Mesenchymal stem cell (in vitro differentiated cells and primary cell): ENCODE measurements around the gene ASPHD2.

Experiments
- DNase-seq: peaks from one replicate; pipeline ENCODE4 v3.0.0-alpha.2; 2013
- H2AFZ ChIP-seq: one replicate; pipeline ENCODE4 v1.6.1; 2013; ENCODE audit warnings: low read depth, mild to moderate bottlenecking, control low read depth, inconsistent platforms, low read length, moderate library complexity
- H2AK5ac ChIP-seq: 2 replicates; pipeline ENCODE4 v1.6.1; 2013; ENCODE audit warnings: low read length, moderate library complexity, mild to moderate bottlenecking, inconsistent platforms; ENCODE audit not compliant: severe bottlenecking
- H2BK120ac ChIP-seq: one replicate; pipeline ENCODE4 v1.6.1; 2013; ENCODE audit warnings: low read depth, mild to moderate bottlenecking, inconsistent platforms, low read length, moderate library complexity
- H2BK12ac ChIP-seq, 2 experiments: one replicate each; pipeline ENCODE4 v1.6.1; 2013; ENCODE audit warnings: inconsistent platforms in 2 of 2, low read length in 2 of 2, mild to moderate bottlenecking in 2 of 2, moderate library complexity in 2 of 2, control low read depth in 1 of 2
- H2BK15ac ChIP-seq: one replicate; pipeline ENCODE4 v1.6.1; 2013; ENCODE audit warnings: mild to moderate bottlenecking, low read depth, inconsistent platforms; ENCODE audit not compliant: poor library complexity, severe bottlenecking
- H2BK5ac ChIP-seq: 2 replicates; pipeline ENCODE4 v1.6.1; 2013; ENCODE audit warnings: low read depth, mild to moderate bottlenecking, low read length, control low read depth, inconsistent platforms; ENCODE audit not compliant: poor library complexity, severe bottlenecking
- H3K14ac ChIP-seq, 2 experiments: one replicate each; pipeline ENCODE4 v1.6.1; 2013; ENCODE audit warnings: inconsistent platforms in 2 of 2, low read length in 2 of 2, control low read depth in 1 of 2, mild to moderate bottlenecking in 1 of 2, moderate library complexity in 1 of 2
- H3K18ac ChIP-seq, 2 experiments: one replicate each; pipeline ENCODE4 v1.6.1; 2013; ENCODE audit warnings: inconsistent platforms in 2 of 2, low read length in 2 of 2, control low read depth in 1 of 2, low read depth in 1 of 2, mild to moderate bottlenecking in 1 of 2
- H3K23ac ChIP-seq, 2 experiments: one replicate each; pipeline ENCODE4 v1.6.1; 2013; ENCODE audit warnings: inconsistent platforms in 2 of 2, low read length in 2 of 2, mild to moderate bottlenecking in 2 of 2, moderate library complexity in 2 of 2, control low read depth in 1 of 2
- H3K27ac ChIP-seq: 2 replicates; pipeline ENCODE4 v1.5.1; 2013; ENCODE audit warnings: mild to moderate bottlenecking, moderate library complexity, low read length, control low read depth, inconsistent platforms; ENCODE audit not compliant: poor library complexity, severe bottlenecking
- H3K27me3 ChIP-seq, 2 experiments: 2 replicates each; pipeline versions ENCODE4 v1.6.1 to v1.7.0; 2013; ENCODE audit warnings: low read length in 2 of 2, mild to moderate bottlenecking in 2 of 2, moderate library complexity in 2 of 2, control low read depth in 1 of 2, inconsistent platforms in 1 of 2; ENCODE audit not compliant: control insufficient read depth in 1 of 2, insufficient read depth in 1 of 2
- H3K36me3 ChIP-seq, 2 experiments: 2 replicates each; pipeline versions ENCODE4 v1.6.1 to v1.7.0; 2013; ENCODE audit warnings: low read length in 2 of 2, control low read depth in 1 of 2, inconsistent platforms in 1 of 2, low read depth in 1 of 2, mild to moderate bottlenecking in 1 of 2; ENCODE audit not compliant: insufficient read depth in 2 of 2, control insufficient read depth in 1 of 2
- H3K4ac ChIP-seq, 2 experiments: one replicate each; pipeline ENCODE4 v1.6.1; 2013; ENCODE audit warnings: inconsistent platforms in 2 of 2, low read length in 2 of 2, mild to moderate bottlenecking in 2 of 2, moderate library complexity in 2 of 2, control low read depth in 1 of 2, low read depth in 1 of 2
- H3K4me1 ChIP-seq: 2 replicates; pipeline ENCODE4 v1.6.1; 2013; ENCODE audit warnings: low read depth, low read length, control low read depth; ENCODE audit not compliant: control insufficient read depth, insufficient read depth
- H3K4me2 ChIP-seq: 2 replicates; pipeline ENCODE4 v1.6.1; 2013; ENCODE audit warnings: low read length, mild to moderate bottlenecking, inconsistent platforms; ENCODE audit not compliant: poor library complexity, severe bottlenecking
- H3K4me3 ChIP-seq, 2 experiments: 2 replicates each; pipeline versions ENCODE4 v1.5.1 to v1.7.0; 2013; ENCODE audit warnings: low read length in 2 of 2, mild to moderate bottlenecking in 2 of 2, control low read depth in 1 of 2, low read depth in 1 of 2; ENCODE audit not compliant: insufficient read depth in 1 of 2
- H3K79me1 ChIP-seq: replicated peaks from 2 replicates; pipeline ENCODE4 v1.6.1; 2013; ENCODE audit warnings: mild to moderate bottlenecking, control low read depth, low read length, inconsistent platforms; ENCODE audit not compliant: poor library complexity, severe bottlenecking
- H3K9ac ChIP-seq: 2 replicates; pipeline ENCODE4 v1.7.0; 2013; ENCODE audit warnings: mild to moderate bottlenecking, low read length, moderate library complexity
- H3K9me3 ChIP-seq: 2 replicates; pipeline ENCODE4 v1.7.0; 2013; ENCODE audit warnings: mild to moderate bottlenecking, low read length; ENCODE audit not compliant: control insufficient read depth
- H4K8ac ChIP-seq: one replicate; pipeline ENCODE4 v1.6.1; 2013; ENCODE audit warnings: inconsistent platforms, mild to moderate bottlenecking, low read length, moderate library complexity
- H4K91ac ChIP-seq: one replicate; pipeline ENCODE4 v1.6.1; 2013; ENCODE audit warnings: mild to moderate bottlenecking, low read length, inconsistent platforms
- WGBS: methylation state at CpG from one replicate; pipeline ENCODE4 v1.1.7; 2013; ENCODE audit warnings: mixed read lengths; 5-methylcytosine and 5-hydroxymethylcytosine counted together

The ASPHD2 gene

GRCh38 chr22:26476705-26477340 lies 47.8 kb downstream of the ASPHD2 start:
- H3K79me1 ChIP-seq = peaks cover 20% of the 10 kb centered on the region
- no peak overlapping the region for H3K4ac ChIP-seq
- no peak overlapping the region for H3K14ac ChIP-seq
- no peak overlapping the region for H3K23ac ChIP-seq
- no peaks in the 10 kb centered on the region for H3K9me3 ChIP-seq
- peaks cover 7 to 74% of the 10 kb centered on the region in 2 experiments for H3K36me3 ChIP-seq
- H2BK120ac ChIP-seq = no peak overlapping the region
- peaks cover 8% of the 10 kb centered on the region for H3K4me1 ChIP-seq
- peak; percentile 58 for DNase-seq
- no peak overlapping the region for H2BK12ac ChIP-seq
- H3K4me3 ChIP-seq = no peak overlapping the region
- H3K4me2 ChIP-seq = peak overlapping the region; percentile 34
- no peak overlapping the region for H3K18ac ChIP-seq
- no peak overlapping the region for H4K91ac ChIP-seq
- H2AFZ ChIP-seq = no peak overlapping the region
- H3K9ac ChIP-seq = no peak overlapping the region
- H3K27me3 ChIP-seq = no peaks in the 10 kb centered on the region
- H2BK15ac ChIP-seq = no peak overlapping the region
- 50% methylated on average over 1 of the region's 4 CpGs for WGBS
- H2BK5ac ChIP-seq = peak overlapping the region; percentile 71
- no peak overlapping the region for H4K8ac ChIP-seq
- no peak overlapping the region for H2AK5ac ChIP-seq
- H3K27ac ChIP-seq = peak overlapping the region; percentile 88

- Histone ChIP-seq H3K4me3 (no peak overlapping the region), H3K4ac (no peak overlapping the region), H3K27ac (peak overlapping the region; percentile 88), H2BK12ac (no peak overlapping the region), H3K9ac (no peak overlapping the region), H2BK120ac (no peak overlapping the region), H3K4me2 (no peak overlapping the region), H2BK5ac (peak overlapping the region; percentile 71), H3K4me1 (peaks cover 8% of the 10 kb centered on the region), H2BK15ac (no peak overlapping the region), H2AK5ac (peak overlapping the region; percentile 95), H3K14ac (no peak overlapping the region), H3K36me3 (peaks cover 7 to 69% of the 10 kb centered on the region in 2 experiments), H3K23ac (no peak overlapping the region), H2AFZ (no peak overlapping the region), H3K18ac (no peak overlapping the region), H3K79me1 (peaks cover 20% of the 10 kb centered on the region), H4K91ac (no peak overlapping the region), H3K9me3 (no peaks in the 10 kb centered on the region), H4K8ac (no peak overlapping the region), H3K27me3 (no peaks in the 10 kb centered on the region)
- DNase-seq = peak; percentile 45
- WGBS = 39% methylated on average over 4 of the region's 4 CpGs
Measured at GRCh38 chr22:26477341-26477731, 48.3 kb downstream of the ASPHD2 start.

GRCh38 chr22:26479043-26479791 lies 50.2 kb downstream of the ASPHD2 start:
- Histone ChIP-seq H3K4me3 (peak overlapping the region in 1 of 2 experiments; percentile 42), H3K4me1 (peaks cover 8% of the 10 kb centered on the region), H2BK15ac (no peak overlapping the region), H3K18ac (no peak overlapping the region), H4K8ac (no peak overlapping the region), H2BK120ac (no peak overlapping the region), H3K4ac (no peak overlapping the region), H3K79me1 (peaks cover 20% of the 10 kb centered on the region), H2AFZ (no peak overlapping the region), H3K9ac (peak overlapping the region; percentile 50), H4K91ac (no peak overlapping the region), H2AK5ac (peak overlapping the region; percentile 35), H3K9me3 (no peaks in the 10 kb centered on the region), H3K23ac (no peak overlapping the region), H3K14ac (no peak overlapping the region), H2BK12ac (no peak overlapping the region), H3K4me2 (no peak overlapping the region), H3K27ac (no peak overlapping the region), H3K36me3 (peaks cover 3 to 59% of the 10 kb centered on the region in 2 experiments), H3K27me3 (no peaks in the 10 kb centered on the region), H2BK5ac (no peak overlapping the region)
- 95% methylated on average over 9 of the region's 12 CpGs for WGBS
- DNase-seq = no peak

DNA sequence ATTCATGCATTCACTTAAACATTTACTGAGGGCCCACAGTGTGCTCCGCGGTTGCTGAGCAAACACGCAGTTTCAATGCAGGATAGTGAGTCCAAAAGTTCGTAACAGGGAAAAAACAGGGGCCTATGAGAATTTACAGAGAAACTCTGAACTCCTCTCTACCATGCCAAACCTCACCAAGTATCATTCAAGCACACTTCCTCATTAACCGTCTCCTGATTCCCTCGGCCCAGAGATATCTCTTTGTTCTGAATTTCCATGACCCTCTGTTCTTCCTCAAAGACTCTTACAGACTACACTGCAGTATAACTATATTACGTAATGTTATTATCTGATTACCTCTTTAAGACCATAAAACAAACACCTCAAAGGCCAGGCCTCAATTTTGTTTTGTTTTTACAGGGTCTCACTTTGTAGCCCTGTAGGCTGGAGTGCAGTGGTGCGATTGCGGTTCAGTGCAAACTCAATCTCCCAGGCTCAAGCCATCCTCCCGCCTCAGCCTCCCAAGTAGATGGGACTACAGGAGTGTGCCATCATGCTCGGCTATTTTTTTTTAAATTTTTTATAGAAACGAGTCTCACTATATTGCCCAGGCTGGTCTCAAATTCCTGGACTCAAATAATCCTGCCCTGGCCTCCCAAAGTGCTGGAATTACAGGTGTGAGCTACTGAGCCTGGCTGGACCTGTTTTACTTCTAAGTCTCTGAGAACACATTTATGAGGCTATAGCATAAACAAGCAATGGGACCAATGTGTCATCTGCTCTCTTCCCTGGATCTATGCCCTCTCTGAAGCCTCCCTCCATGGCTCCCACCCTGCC lies 50.9 kb downstream of the ASPHD2 start:
- 92% methylated on average over 12 of the region's 12 CpGs for WGBS
- Histone ChIP-seq H2AK5ac (no peak overlapping the region), H3K27me3 (no peaks in the 10 kb centered on the region), H3K18ac (no peak overlapping the region), H2AFZ (no peak overlapping the region), H3K9ac (peak overlapping the region; percentile 50), H3K4ac (no peak overlapping the region), H2BK15ac (no peak overlapping the region), H3K14ac (no peak overlapping the region), H3K9me3 (no peaks in the 10 kb centered on the region), H3K4me2 (no peak overlapping the region), H2BK5ac (no peak overlapping the region), H3K36me3 (peaks cover 3 to 55% of the 10 kb centered on the region in 2 experiments), H3K27ac (peak overlapping the region; percentile 15), H3K4me3 (peak overlapping the region in 1 of 2 experiments; percentile 42), H4K91ac (no peak overlapping the region), H2BK12ac (no peak overlapping the region), H3K23ac (no peak overlapping the region), H3K79me1 (peaks cover 20% of the 10 kb centered on the region), H3K4me1 (peaks cover 11% of the 10 kb centered on the region), H4K8ac (no peak overlapping the region), H2BK120ac (no peak overlapping the region)
- DNase-seq = no peak
